ENCODE results near the gene COBL. TPM values are rescaled to one million over a fixed set of nuclear protein-coding genes. Genes with fewer than 3 reads are reported as not detected.

Gene COBL
- polyA plus RNA-seq, 1 donor (not counting 4 experiments of a cell fraction or from before 2014, with no cell fraction given), result 4.5 TPM

GRCh38 chr7:51214098-51214497, 102.5 kb downstream of the COBL start:
- H3K4me1 ChIP-seq (ENCODE audit: control insufficient read depth, extremely low read depth, insufficient read depth, low read length), result no peaks in the 10 kb centered on the region
- TF ChIP-seq CTCF (optimal IDR thresholded peaks at IDR 0.05 in 1 of 3, IDR thresholded peaks at IDR 0.05 in 1 of 3, conservative IDR thresholded peaks at IDR 0.05 in 1 of 3; ENCODE audit: extremely low read depth in 1 of 3, insufficient read depth in 2 of 3, low read length in 3 of 3), result no peak
- TF ChIP-seq EZH2 (IDR thresholded peaks at IDR 0.05; ENCODE audit: low read length), result no peak
- no peaks in the 10 kb centered on the region for H3K36me3 ChIP-seq (ENCODE audit: control insufficient read depth in 2 of 2, extremely low read depth in 1 of 2, insufficient read depth in 2 of 2, low read length in 2 of 2)
- H3K9ac ChIP-seq (ENCODE audit: control insufficient read depth, extremely low read depth, insufficient read depth, low read length), result no peak overlapping the region
- H3K4me2 ChIP-seq (ENCODE audit: control insufficient read depth, extremely low read depth, insufficient read depth, low read depth, low read length), result no peak overlapping the region
- no peak overlapping the region for H3K27ac ChIP-seq (ENCODE audit: control insufficient read depth, insufficient read depth, low read length)
- FAIRE-seq, result no peak
- H3K4me3 ChIP-seq (ENCODE audit: control insufficient read depth in 2 of 3, extremely low read depth in 1 of 3, insufficient read depth in 2 of 3, low read depth in 1 of 3, low read length in 3 of 3), result no peak overlapping the region
- H2AFZ ChIP-seq (ENCODE audit: control insufficient read depth, low read length), result no peak overlapping the region
- H3K9me3 ChIP-seq (ENCODE audit: control insufficient read depth, low read depth, low read length), result no peaks in the 10 kb centered on the region
- H3K9me1 ChIP-seq (ENCODE audit: control insufficient read depth, extremely low read depth, insufficient read depth, low read length), result no peaks in the 10 kb centered on the region
- H3K27me3 ChIP-seq (ENCODE audit: control insufficient read depth, extremely low read depth, insufficient read depth, low read length), result no peaks in the 10 kb centered on the region
- H3K79me2 ChIP-seq (ENCODE audit: control insufficient read depth, insufficient read depth, low read length), result no peaks in the 10 kb centered on the region
- dilution Hi-C loops (cut with MboI; ENCODE audit: extremely low pct_ligation_motif_present, low sequenced_read_pairs), result no loop called here
- DNase-seq (ENCODE audit: low read depth, low spot score), result no peak
- H4K20me1 ChIP-seq (ENCODE audit: control insufficient read depth, extremely low read depth, insufficient read depth, low read length), result no peaks in the 10 kb centered on the region

- TF ChIP-seq CTCF (optimal IDR thresholded peaks at IDR 0.05 in 1 of 3, IDR thresholded peaks at IDR 0.05 in 1 of 3, conservative IDR thresholded peaks at IDR 0.05 in 1 of 3; ENCODE audit: extremely low read depth in 1 of 3, insufficient read depth in 2 of 3, low read length in 3 of 3) (no peak), EZH2 (IDR thresholded peaks at IDR 0.05; ENCODE audit: low read length) (no peak)
- H3K79me2 ChIP-seq (ENCODE audit: control insufficient read depth, insufficient read depth, low read length), result no peaks in the 10 kb centered on the region
- H3K4me2 ChIP-seq (ENCODE audit: control insufficient read depth, extremely low read depth, insufficient read depth, low read depth, low read length), result no peak overlapping the region
- H3K4me1 ChIP-seq (ENCODE audit: control insufficient read depth, extremely low read depth, insufficient read depth, low read length), result no peaks in the 10 kb centered on the region
- H4K20me1 ChIP-seq (ENCODE audit: control insufficient read depth, extremely low read depth, insufficient read depth, low read length), result no peaks in the 10 kb centered on the region
- dilution Hi-C loops (cut with MboI; ENCODE audit: extremely low pct_ligation_motif_present, low sequenced_read_pairs), result no loop called here
- H2AFZ ChIP-seq (ENCODE audit: control insufficient read depth, low read length), result no peak overlapping the region
- H3K27ac ChIP-seq (ENCODE audit: control insufficient read depth, insufficient read depth, low read length), result no peak overlapping the region
- FAIRE-seq (no peak), DNase-seq (ENCODE audit: low read depth, low spot score) (no peak)
- no peaks in the 10 kb centered on the region for H3K9me1 ChIP-seq (ENCODE audit: control insufficient read depth, extremely low read depth, insufficient read depth, low read length)
- no peaks in the 10 kb centered on the region for H3K36me3 ChIP-seq (ENCODE audit: control insufficient read depth in 2 of 2, extremely low read depth in 1 of 2, insufficient read depth in 2 of 2, low read length in 2 of 2)
- no peak overlapping the region for H3K9ac ChIP-seq (ENCODE audit: control insufficient read depth, extremely low read depth, insufficient read depth, low read length)
- H3K27me3 ChIP-seq (ENCODE audit: control insufficient read depth, extremely low read depth, insufficient read depth, low read length), result no peaks in the 10 kb centered on the region
- H3K9me3 ChIP-seq (ENCODE audit: control insufficient read depth, low read depth, low read length), result no peaks in the 10 kb centered on the region
- no peak overlapping the region for H3K4me3 ChIP-seq (ENCODE audit: control insufficient read depth in 2 of 3, extremely low read depth in 1 of 3, insufficient read depth in 2 of 3, low read depth in 1 of 3, low read length in 3 of 3)
Measured at GRCh38 chr7:51213618-51214017, 103.0 kb downstream of the COBL start.
